GM18519 (cell line): Measurements from ENCODE around the gene HSF4.

Experiments
- ATAC-seq: cut with Tn5 transposase; IDR thresholded peaks from one replicate; pipeline ENCODE4 v1.9.1; 2021; ENCODE audit warnings: mild to moderate bottlenecking, moderate library complexity; ENCODE audit not compliant: unreplicated experiment, low FRiP score

HSF4 gene

DNA sequence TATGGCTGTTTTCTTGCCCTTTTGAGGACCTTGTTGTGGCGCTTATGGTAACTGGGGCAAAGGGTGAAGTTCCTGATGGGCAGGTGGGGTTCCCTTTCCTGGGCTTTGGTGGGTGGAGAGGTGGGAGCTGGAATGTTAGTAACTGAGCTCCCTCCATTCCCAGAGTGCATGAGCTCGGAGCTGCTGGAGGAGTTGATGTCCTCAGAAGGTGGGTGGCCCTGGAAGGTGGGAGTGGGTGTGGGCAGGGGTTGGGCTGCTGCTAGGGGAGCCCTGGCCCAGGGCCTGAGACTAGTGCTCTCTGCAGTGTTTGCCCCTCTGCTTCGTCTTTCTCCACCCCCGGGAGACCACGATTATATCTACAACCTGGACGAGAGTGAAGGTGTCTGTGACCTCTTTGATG, 33.2 kb downstream of the HSF4 start:
- ATAC-seq = no peak

DNA sequence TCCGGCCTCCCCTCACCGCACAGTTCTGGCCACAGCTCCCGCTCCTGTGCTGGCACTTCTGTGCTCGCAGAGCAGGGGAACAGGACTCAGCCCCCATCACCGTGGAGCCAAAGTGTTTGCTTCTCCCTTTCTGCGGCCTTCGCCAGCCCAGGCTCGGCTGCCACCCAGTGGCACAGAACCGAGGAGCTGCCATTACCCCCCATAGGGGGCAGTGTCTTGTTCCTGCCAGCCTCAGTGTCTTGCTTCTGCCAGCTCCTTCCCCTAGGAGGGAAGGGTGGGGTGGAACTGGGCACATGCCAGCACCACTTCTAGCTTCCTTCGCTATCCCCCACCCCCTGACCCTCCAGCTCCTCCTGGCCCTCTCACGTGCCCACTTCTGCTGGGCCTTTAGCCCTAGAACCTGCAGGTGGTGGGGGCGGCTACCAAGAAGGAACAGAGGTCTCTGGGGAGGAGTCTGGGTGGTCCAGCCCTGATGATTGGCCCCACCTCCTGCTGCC, 33.7 kb downstream of the HSF4 start:
- ATAC-seq = no peak

DNA sequence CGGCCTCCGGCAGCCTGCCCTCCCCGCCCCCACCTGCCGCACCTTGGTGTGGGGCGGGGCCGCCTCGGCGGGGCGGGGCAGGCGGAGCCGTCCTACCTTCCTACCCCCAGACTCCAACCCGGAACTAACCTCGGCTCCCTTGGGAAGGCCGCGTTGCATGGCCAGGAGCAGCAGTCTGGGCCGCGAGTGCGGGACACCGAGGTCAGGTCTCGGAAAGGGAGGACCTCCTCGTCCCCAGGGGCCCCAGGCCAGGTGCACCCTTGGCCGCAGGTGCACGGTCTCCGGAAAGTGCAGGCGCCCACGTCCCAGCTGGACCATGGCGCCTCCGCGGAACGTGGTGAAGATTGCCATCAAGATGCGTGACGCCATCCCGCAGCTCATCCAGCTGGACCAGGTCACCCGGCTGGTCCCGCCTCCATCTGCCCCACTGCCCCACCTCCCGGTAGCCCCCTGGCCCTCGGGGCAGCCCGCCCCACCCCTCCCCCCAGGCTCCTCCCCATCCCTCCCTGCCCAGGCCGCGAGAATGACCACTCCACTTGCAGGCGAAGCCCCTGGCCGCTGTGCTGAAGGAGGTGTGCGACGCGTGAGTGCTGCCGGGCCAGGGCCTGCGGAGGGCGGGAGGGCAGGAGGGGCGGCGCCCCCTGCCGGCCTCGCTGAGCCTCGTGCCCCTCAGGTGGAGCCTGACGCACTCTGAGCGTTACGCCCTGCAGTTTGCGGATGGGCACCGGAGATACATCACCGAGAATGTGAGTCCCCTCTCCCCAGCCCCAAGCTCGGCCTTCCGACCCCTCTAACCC, 34.7 kb downstream of the HSF4 start, which contains the start of gene ELMO3:
Gene ELMO3 (plus strand): TSS at position 121 of the 797 bp plus-strand sequence. CDS start 196 bp downstream, at position 317.
- ATAC-seq = no peak

DNA sequence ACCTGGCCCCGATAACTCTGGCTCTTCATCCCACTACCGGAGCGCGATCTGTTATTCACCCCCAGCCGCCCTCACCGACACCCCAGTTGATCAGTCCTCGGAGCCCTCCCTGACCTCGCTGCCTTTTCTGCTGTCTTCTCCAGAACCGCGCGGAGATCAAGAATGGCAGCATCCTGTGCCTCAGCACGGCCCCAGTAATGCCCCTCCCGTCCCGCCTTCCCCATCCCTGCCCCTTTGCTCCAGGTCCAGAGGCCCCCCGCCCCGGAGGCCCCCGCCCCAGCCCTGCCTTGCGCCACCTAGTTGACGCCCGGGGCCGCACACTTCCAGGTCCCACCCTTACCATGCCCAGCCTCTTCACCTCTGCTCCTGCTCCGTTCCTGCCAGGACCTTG, 35.3 kb downstream of the HSF4 start:
- ATAC-seq = no peak

DNA sequence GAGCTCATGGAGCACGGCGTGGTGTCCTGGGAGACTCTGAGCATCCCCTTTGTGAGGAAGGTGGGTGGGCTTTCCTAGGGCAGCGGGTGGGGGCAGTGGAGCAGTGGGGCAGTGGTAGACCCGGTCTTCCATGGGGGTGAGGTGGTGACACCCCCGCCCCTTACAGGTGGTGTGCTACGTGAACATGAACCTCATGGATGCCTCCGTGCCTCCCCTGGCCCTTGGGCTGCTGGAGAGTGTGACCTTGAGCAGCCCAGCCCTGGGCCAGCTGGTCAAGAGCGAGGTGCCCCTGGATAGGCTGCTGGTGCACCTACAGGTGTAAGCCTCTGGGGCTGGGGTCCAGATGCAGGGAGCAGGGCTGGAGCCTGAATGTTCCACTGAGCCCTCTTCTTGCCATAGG, 35.9 kb downstream of the HSF4 start:
- ATAC-seq = no peak

DNA sequence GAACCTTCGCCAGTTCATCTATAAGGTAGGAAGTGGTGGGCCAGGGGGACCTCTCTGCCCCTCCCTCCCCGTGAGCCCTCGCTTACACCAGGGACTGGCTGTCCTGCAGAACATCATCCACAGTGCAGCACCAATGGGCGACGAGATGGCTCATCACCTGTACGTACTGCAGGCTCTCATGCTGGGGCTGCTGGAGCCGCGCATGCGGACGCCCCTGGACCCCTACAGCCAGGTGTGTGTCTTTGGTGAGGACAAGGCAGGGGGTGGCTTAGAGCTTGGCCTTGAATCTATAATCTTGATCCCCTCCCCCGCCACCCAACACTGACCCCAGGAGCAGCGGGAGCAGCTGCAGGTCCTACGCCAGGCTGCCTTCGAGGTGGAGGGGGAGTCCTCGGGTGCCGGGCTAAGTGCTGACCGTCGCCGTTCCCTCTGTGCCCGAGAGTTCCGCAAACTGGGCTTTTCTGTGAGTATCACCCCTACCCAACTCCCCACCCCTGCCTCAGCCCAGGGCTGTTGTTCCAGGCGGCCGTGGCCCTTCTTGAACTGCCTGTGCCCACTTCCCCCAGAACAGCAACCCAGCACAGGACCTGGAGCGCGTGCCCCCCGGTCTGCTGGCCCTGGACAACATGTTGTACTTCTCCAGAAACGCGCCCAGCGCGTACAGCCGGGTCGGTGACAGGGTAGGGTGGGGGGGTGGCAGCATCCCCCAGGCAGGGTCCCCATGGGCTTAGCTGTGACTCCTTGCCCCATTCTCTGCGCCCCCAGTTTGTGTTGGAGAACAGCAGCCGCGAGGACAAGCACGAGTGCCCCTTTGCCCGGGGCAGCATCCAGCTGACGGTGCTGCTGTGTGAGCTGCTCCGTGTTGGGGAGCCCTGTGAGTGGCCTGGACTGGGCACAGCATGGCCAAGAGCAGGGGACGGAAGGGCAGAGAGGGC, 37.1 kb downstream of the HSF4 start:
- no peak for ATAC-seq

DNA sequence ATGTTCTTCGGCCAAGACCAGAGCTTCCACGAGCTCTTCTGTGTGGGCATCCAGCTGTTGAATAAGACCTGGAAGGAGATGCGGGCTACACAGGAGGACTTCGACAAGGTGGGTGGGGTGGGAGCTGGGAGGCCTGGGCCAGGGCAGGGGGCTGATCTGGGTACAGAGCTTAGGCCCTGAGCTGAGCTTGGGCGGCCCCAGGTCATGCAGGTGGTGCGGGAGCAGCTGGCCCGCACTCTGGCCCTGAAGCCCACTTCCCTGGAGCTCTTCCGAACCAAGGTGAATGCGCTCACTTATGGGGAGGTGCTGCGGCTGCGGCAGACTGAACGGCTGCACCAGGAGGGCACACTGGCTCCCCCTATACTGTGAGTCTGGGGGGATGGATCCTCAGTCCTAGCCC, 37.9 kb downstream of the HSF4 start:
- ATAC-seq = no peak

DNA sequence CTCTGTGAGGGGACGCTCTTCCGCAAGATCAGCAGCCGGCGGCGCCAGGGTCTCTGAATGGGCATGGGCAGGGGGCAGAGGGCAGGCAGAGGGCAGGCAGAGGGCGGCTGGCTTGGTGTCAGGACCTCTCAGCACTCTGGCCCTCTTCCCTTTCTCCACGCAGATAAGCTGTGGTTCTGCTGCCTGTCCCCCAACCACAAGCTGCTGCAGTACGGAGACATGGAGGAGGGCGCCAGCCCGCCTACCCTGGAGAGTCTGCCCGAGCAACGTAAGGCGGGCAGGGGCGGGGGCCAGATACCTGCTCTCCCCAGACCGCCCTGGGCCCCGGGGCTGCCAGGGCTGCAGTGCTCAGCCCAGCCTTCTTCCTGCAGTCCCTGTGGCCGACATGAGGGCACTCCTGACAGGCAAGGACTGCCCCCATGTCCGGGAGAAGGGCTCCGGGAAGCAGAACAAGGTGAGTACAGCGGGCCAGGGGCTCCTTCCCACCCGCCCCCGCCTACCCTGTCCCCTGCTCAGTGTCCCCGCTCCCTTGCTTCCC, 38.5 kb downstream of the HSF4 start:
- no peak for ATAC-seq

DNA sequence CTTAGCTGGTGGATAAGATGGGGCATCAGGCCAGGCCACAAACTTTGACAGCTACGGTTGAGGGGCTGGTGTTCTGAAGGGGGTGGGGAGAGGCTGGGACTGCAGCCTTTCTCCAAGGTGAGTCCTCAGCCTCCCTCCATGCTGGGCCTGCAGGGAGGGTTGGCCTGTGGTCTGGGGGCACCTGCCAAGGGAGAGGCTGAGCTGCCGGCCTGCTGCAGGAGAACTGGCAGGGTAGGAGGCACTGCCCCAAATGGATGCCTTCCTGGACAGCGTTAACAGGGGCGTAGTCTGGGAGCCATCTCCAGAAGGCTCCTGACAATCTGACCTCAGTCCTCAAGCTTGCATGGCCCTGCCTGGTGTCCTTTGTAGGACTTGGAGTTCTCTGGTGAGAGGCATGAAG, 39.5 kb downstream of the HSF4 start:
- ATAC-seq = no peak

DNA sequence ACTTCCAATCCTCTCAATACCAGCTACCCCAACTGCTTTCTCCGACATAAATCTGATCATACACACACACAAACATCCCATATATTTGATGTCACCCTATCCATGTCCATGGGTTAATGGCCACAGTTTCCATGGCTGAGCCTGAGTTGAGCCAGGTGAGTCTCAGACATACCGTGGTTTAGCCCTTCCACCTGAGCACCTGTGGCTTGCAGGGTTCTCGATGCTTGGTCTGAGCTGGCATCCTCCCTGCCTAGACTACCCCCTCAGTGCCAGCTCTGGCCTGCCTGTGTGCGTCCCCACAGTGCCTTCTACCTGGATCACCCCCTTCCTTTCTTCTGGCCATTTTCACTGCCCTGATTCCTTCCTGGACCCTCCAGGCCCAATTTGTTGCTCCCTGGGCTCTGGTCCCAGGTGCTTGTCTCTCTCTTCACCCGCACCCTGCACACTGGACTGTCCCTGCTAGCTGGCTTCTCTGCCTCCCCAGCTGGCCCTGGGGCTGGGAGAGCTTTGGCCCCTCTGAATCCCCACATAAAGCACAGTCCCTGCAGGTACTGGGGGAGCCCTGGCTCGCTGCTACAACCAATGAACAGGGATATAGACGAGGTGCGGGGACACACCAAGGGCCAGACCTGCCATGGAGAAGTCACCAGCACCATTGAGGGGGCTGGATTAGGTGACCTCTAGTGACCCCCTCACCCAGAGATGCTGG, 41.7 kb downstream of the HSF4 start:
- no peak for ATAC-seq

DNA sequence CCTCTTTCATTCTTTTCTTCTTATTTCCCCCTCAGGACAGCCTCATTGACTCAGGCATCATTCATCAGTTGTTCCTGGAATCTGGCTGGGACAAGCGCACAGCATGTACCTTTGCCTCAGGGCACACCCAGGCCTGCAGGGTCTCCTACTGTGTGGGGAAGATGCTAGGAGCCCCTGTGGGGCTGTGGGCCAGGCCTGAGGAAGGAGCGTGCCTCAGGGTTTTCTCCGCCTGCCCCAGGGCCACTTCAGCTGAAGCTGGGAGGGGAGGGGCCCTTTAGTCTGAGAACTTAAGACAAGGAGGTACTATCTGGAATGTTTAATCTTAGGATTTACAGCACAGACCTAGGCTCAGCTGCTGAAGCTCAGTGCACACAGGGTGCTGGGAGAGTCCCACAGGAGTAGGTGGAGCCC, 42.3 kb downstream of the HSF4 start:
- no peak for ATAC-seq

DNA sequence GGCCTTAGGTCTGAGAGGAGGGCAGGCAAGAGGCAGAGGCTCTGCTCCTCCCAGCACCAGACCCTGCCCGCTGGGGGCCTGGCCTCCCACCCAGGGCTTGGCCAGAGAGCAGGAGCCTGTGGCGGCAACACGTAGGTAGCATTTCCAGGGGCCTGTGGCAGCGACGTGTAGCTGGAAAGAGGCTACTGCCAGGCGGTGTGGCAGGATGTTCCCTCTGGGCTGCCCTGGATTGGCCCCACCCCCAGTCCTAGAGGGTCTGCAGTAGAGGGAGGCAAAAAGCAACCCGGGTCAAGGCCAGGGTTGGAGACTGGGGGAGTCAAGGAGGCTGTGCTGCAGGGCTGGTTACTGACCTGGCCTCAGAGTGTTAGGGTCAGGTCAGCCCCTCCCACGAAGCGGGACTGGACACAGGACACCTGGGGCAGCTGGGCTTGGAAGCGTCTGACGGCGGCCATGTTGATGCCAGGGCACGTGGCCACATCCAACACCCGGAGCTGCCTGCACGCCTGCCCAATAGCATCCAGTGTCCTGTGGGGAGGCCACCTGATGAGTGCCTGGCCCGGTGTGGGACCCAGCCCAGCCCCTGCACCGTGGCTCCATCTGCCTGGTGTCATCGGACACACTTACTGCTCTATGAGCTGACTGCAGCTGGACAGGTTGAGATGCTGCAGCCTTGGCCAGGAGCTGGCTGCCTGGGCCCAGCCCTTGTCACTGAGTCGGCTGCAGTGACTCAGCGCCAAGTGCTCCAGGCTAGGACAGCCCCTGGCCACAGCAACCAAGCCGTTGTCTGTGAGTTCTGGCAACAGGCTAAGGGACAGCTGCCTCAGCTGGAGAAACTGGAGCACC, 42.9 kb downstream of the HSF4 start:
- no peak for ATAC-seq

DNA sequence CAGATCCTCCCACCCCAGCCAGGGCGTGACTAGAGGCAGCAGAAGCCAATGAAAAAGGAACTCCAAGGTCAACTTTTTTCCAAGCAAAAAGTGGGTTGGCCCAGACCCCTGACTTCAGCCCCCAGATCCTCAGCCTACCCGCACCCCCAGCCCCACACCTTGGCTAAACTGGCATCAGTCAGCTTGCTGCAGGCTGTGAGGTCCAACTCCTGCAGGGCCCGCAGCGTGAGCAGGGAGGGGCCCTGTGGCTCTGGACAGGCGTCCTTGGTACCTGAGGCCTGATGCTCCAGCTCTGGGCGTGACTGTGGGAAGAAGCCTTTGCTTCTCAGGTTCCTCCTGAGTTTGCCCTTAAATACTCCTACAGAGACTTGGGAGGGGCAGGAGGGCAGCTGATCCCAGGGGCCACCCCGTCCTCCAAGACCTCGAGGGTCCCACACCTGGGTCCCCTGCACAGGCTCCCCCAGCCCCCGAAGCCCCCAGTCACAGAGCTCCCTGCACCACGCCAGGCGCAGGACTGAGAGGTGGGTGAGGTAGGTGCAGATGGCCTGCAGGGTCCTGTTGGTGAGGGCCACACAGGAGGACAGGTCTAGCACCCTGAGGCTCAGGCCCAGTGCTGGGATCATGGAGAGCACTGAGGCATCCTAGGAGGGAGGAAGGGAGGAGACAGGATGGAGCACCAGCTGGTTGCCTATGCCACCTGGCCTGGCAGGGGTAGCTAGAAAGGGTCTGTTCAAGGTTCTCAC, 43.8 kb downstream of the HSF4 start:
- ATAC-seq = no peak

DNA sequence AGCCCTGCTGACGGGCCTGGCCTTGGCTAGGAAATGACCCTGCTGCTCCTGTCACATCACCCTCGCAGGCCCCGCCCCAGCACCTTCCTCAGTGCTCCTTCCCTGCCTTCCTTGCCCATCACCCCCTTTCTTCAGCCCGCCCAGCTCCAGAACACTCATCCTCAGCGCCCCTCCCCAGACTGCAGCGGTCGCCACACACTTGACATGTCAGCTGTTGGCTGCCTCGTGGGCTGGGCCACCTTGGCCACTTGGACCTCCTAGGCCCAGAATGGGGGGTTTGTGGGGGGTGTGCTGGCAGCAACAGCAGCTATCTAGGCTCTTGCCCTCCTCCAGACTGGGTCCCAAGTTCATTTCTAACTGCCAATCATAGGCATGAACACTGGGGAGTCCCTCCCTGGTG, 45.0 kb downstream of the HSF4 start:
- no peak for ATAC-seq

DNA sequence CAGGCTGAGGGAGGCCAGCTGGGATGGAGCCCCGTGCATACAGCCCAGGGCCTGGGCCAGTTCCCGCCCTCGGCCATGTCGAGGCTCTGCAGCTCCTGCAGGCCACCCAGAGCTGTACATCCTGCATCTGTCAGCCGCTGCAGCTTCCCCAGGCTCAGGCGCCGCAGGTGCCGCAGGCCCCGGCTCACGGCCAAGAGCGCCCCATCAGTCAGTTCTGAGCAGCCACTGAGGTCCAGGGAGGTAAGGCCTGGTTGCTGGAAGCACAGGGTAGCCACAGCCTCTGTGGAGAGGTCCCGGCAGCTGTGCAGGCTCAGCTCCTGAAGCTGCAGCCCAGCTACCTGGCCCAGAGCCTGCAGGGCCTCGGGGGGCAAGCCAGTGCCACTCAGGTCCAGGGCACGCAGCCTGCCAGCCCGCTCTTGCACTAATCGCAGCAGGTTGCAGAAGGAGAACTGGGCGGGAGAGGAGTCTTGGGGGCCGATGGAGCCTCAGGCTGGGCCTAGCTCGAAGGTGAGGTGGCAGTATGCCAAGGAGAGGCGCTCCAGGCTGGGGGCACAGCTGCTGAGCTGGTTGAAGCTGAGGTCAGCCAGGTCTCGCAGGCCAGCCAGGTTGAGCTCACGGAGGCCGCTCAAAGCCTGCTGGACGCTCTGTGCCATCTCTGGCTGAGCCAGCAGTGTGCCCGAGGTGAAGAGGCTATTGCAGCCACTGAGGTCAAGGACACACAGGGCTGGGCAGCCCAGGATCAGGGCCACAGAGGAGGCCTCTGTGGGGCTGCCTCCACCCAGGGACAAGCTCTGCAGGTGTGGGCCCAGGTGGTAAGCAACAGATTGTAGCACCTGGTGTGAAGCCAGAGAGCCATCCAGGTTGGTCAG, 45.8 kb downstream of the HSF4 start:
- no peak for ATAC-seq

DNA sequence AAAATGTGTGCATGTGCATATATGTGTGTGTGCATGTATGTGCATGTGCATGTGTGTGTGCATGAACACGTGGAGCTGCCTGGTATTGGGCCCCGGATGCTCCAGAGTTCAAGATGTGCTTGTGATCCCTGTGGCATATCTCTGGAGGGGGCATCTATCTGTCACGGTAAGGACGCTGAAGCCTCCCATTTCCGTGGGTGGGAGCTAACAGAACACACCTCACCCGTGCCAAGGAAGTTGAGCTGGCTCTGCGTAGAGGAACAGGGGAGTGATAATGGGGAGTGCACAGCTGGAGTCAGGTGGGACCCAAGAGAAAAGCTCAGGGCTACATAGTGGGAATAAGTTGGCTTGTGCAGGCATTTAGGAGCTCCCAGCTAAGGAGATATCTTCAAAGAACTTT, 47.1 kb downstream of the HSF4 start:
- no peak for ATAC-seq

DNA sequence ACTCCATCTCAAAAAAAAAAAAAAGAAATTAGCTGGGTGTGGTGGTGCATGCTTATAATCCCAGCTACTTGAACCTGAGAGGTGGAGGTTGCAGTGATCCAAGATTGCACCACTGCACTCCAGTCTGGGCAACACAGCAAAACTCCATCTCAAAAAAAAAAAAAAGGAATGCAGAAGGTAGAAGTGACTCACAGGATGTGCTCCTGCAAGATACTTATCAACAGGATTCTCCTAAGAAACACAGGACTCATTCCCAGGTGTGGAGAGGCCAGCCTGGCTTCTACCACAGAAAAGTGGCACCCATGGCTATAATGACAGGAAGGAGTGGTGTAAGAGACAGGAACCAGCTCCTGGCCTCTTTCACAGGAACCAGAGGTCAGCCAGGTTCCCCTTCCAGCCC, 48.2 kb downstream of the HSF4 start:
- no peak for ATAC-seq
